Spleen (tissue), 7 donors: ENCODE measurements around the gene GPR34.

Source experiments
- POLR2AphosphoS5 ChIP-seq, 3 donors: sonication (generic); formaldehyde crosslinking; IDR thresholded peaks; one replicate each; pipeline ENCODE4 v1.5.1; 2017; ENCODE audit warnings: antibody characterized with exemption in 3 of 3
- TF ChIP-seq, protein P1 (sequence below), 11 experiments: fragments of 200-600 bp in 7 of 11; fragments of 450-650 bp in 4 of 11; sonication (generic) in 4 of 11; IDR thresholded peaks in 8 of 11; conservative IDR thresholded peaks in 3 of 11; 1 replicate in 7 of 11; 2 replicates in 4 of 11; pipeline versions ENCODE4 v1.4.0 to v1.8.0; 2016 to 2021; ENCODE audit warnings: antibody characterized with exemption in 11 of 11, inconsistent platforms in 4 of 11, mild to moderate bottlenecking in 1 of 11
- donor health status: DM: no; HTN: no; CAD: no; lungs with moderate emphysema.
- donor health status: DM: no; HTN: no; CAD: no.
- donor health status: DM: no; HTN: no; CAD: no.

DNA sequence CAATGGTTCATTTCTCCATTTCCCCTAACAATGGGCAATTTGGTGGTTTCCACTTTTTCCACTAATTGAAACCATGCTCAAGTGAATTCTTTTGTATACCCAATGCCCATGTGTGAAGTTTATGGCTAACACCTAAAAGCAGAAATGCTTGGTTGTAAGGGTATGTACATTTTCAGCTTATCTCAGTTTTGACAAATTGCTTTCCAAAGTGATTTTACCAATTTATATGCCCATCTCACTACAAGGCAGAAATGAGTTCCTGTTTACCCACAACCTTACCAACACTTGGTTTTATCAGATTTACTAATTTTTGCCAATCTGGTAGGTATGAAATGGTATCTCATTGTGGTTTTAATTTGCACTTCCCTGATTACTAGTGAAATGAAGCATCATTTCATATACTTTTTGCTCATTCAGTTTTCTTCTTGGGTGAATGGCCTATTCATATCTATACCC, 14.8 kb downstream of the GPR34 start:
- no peak for TF ChIP-seq POLR2AphosphoS5 (IDR thresholded peaks at IDR 0.05)
- TF ChIP-seq, protein P1, sequence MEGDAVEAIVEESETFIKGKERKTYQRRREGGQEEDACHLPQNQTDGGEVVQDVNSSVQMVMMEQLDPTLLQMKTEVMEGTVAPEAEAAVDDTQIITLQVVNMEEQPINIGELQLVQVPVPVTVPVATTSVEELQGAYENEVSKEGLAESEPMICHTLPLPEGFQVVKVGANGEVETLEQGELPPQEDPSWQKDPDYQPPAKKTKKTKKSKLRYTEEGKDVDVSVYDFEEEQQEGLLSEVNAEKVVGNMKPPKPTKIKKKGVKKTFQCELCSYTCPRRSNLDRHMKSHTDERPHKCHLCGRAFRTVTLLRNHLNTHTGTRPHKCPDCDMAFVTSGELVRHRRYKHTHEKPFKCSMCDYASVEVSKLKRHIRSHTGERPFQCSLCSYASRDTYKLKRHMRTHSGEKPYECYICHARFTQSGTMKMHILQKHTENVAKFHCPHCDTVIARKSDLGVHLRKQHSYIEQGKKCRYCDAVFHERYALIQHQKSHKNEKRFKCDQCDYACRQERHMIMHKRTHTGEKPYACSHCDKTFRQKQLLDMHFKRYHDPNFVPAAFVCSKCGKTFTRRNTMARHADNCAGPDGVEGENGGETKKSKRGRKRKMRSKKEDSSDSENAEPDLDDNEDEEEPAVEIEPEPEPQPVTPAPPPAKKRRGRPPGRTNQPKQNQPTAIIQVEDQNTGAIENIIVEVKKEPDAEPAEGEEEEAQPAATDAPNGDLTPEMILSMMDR (IDR thresholded peaks at IDR 0.05 in 8 of 11, conservative IDR thresholded peaks at IDR 0.05 in 3 of 11) = no peak
